IMR-90 (cell line): ENCODE data around the gene TGFBI. TPM values are rescaled to one million over a fixed set of nuclear protein-coding genes. Genes with fewer than 3 reads are reported as not detected.

Source experiments
- ATAC-seq: fragments of 200-7000 bp; cut with Tn5 transposase; 2 replicates; pipeline ENCODE4 v1.9.1; 2020; ENCODE audit warnings: low read depth, mild to moderate bottlenecking, moderate library complexity
- BruUV-seq: library from RNA; stranded (reverse); fragments of 400-500 nt; replicated peaks from 2 replicates; lab custom pipeline; 2021; lab: Mats Ljungman, UMichigan
- CTCF ChIA-PET: fragments of 300-600 bp; formaldehyde crosslinking; extraction: SDS; loops from one replicate; lab custom pipeline; 2021; ENCODE audit warnings: antibody characterized with exemption; lab: Yijun Ruan, JAX
- POLR2A ChIA-PET: fragments of 300-600 bp; sonication (Branson Sonifier 250); formaldehyde crosslinking; loops from one replicate; lab custom pipeline; 2022; ENCODE audit warnings: antibody characterized with exemption; ENCODE audit not compliant: unreplicated experiment; lab: Charles Lee
- DNase-seq: peaks from one replicate; pipeline ENCODE4 v3.0.0; 2013
- H2AFZ ChIP-seq: replicated peaks from 2 replicates; pipeline ENCODE3; 2013; ENCODE audit warnings: low read length, mild to moderate bottlenecking; ENCODE audit not compliant: poor library complexity
- H2AK5ac ChIP-seq: 2 replicates; pipeline ENCODE4 v1.6.1; 2013; ENCODE audit warnings: low read depth, low read length, inconsistent platforms
- H2AK9ac ChIP-seq: replicated peaks from 2 replicates; pipeline ENCODE3; 2013; ENCODE audit warnings: mild to moderate bottlenecking, low read depth, low read length, moderate library complexity; ENCODE audit not compliant: poor library complexity
- H2BK120ac ChIP-seq: 2 replicates; pipeline ENCODE4 v1.6.1; 2013; ENCODE audit warnings: low read depth, low read length, inconsistent platforms
- H2BK15ac ChIP-seq: 3 replicates; pipeline ENCODE4 v1.6.1; 2013; ENCODE audit warnings: low read depth, low read length, inconsistent platforms
- H2BK20ac ChIP-seq: 2 replicates; pipeline ENCODE4 v1.6.1; 2013; ENCODE audit warnings: low read depth, mild to moderate bottlenecking, inconsistent platforms, low read length, moderate library complexity
- H2BK5ac ChIP-seq: 2 replicates; pipeline ENCODE4 v1.6.1; 2013; ENCODE audit warnings: mild to moderate bottlenecking, low read depth, low read length, inconsistent platforms; ENCODE audit not compliant: poor library complexity, severe bottlenecking
- H3K14ac ChIP-seq: replicated peaks from 2 replicates; pipeline ENCODE4 v1.6.1; 2013; ENCODE audit warnings: low read depth, low read length, inconsistent platforms
- H3K18ac ChIP-seq: 2 replicates; pipeline ENCODE4 v1.6.1; 2013; ENCODE audit warnings: low read depth, low read length, control low read depth
- H3K23ac ChIP-seq: 2 replicates; pipeline ENCODE4 v1.6.1; 2013; ENCODE audit warnings: low read depth, low read length, inconsistent platforms
- H3K27ac ChIP-seq: 2 replicates; pipeline ENCODE4 v1.5.1; 2013; ENCODE audit warnings: mild to moderate bottlenecking, control low read depth, low read length; ENCODE audit not compliant: insufficient read depth
- H3K27me3 ChIP-seq: 2 replicates; pipeline ENCODE4 v1.6.1; 2013; ENCODE audit warnings: low read length; ENCODE audit not compliant: control insufficient read depth, insufficient read depth
- H3K36me3 ChIP-seq: 2 replicates; pipeline ENCODE4 v1.6.1; 2013; ENCODE audit warnings: low read length, mixed read lengths; ENCODE audit not compliant: control insufficient read depth, insufficient read depth
- H3K4ac ChIP-seq: 2 replicates; pipeline ENCODE4 v1.6.1; 2013; ENCODE audit warnings: low read depth, low read length, inconsistent platforms
- H3K4me1 ChIP-seq: 2 replicates; pipeline ENCODE4 v1.6.1; 2013; ENCODE audit warnings: low read length, mixed read lengths; ENCODE audit not compliant: control insufficient read depth, insufficient read depth
- H3K4me2 ChIP-seq: 2 replicates; pipeline ENCODE4 v1.6.1; 2013; ENCODE audit warnings: low read depth, mild to moderate bottlenecking, control low read depth, low read length, moderate library complexity
- H3K4me3 ChIP-seq: 2 replicates; pipeline ENCODE4 v1.5.1; 2013; ENCODE audit warnings: low read depth, mild to moderate bottlenecking, control low read depth, low read length, moderate library complexity; ENCODE audit not compliant: insufficient read depth
- H3K56ac ChIP-seq: 2 replicates; pipeline ENCODE4 v1.6.1; 2013; ENCODE audit warnings: low read length, inconsistent platforms; ENCODE audit not compliant: insufficient read depth; ENCODE audit errors: extremely low read depth
- H3K79me1 ChIP-seq, 2 experiments: 2 replicates each; pipeline ENCODE4 v1.6.1; 2013; ENCODE audit warnings: low read length in 2 of 2, inconsistent platforms in 1 of 2, low read depth in 1 of 2
- H3K9ac ChIP-seq: 2 replicates; pipeline ENCODE4 v1.6.1; 2013; ENCODE audit warnings: low read depth, low read length, control low read depth
- H3K9me1 ChIP-seq: 2 replicates; pipeline ENCODE4 v1.6.1; 2013; ENCODE audit warnings: low read length, inconsistent platforms; ENCODE audit not compliant: insufficient read depth
- H3K9me3 ChIP-seq: 2 replicates; pipeline ENCODE4 v1.6.1; 2013; ENCODE audit warnings: low read length; ENCODE audit not compliant: control insufficient read depth, insufficient read depth
- H4K20me1 ChIP-seq: 2 replicates; pipeline ENCODE4 v1.6.1; 2013; ENCODE audit warnings: low read length, inconsistent platforms; ENCODE audit not compliant: insufficient read depth
- H4K5ac ChIP-seq: 2 replicates; pipeline ENCODE4 v1.6.1; 2013; ENCODE audit warnings: mild to moderate bottlenecking, low read depth, low read length, control low read depth
- H4K8ac ChIP-seq, 2 experiments: 2 replicates each; pipeline ENCODE4 v1.6.1; 2013; ENCODE audit warnings: low read depth in 2 of 2, low read length in 2 of 2, control low read depth in 1 of 2, inconsistent platforms in 1 of 2
- H4K91ac ChIP-seq: 2 replicates; pipeline ENCODE4 v1.6.1; 2013; ENCODE audit warnings: low read depth, low read length, inconsistent platforms; ENCODE audit not compliant: insufficient read depth
- BHLHE40 ChIP-seq: fragments of 150-350 bp; IDR thresholded peaks from 2 replicates; pipeline ENCODE4 v1.6.1; 2016; ENCODE audit warnings: mild to moderate bottlenecking, low read depth, low read length
- CEBPB ChIP-seq: IDR thresholded peaks from 2 replicates; pipeline ENCODE4 v1.6.1; 2012; ENCODE audit warnings: low read depth, low read length, improper control_type of control experiment
- CHD1 ChIP-seq: IDR thresholded peaks from 2 replicates; pipeline ENCODE4 v1.6.1; 2012; ENCODE audit warnings: low read depth, low read length, improper control_type of control experiment
- ELK1 ChIP-seq: fragments of 150-350 bp; IDR thresholded peaks from 2 replicates; pipeline ENCODE4 v1.6.1; 2016; ENCODE audit warnings: low read depth, mild to moderate bottlenecking, low read length, moderate library complexity, borderline replicate concordance
- FOS ChIP-seq: fragments of 150-350 bp; IDR thresholded peaks from 2 replicates; pipeline ENCODE4 v1.6.1; 2016; ENCODE audit warnings: low read depth, low read length
- MAFK ChIP-seq: IDR thresholded peaks from 2 replicates; pipeline ENCODE4 v1.6.1; 2012; ENCODE audit warnings: low read depth, low read length, improper control_type of control experiment
- POLR2A ChIP-seq: IDR thresholded peaks from 2 replicates; pipeline ENCODE4 v1.6.1; 2012; ENCODE audit warnings: mild to moderate bottlenecking, low read depth, low read length
- RAD21 ChIP-seq: IDR thresholded peaks from 2 replicates; pipeline ENCODE4 v1.6.1; 2012; ENCODE audit warnings: low read length, improper control_type of control experiment
- WGBS, 2 experiments: methylation state at CpG; one replicate each; pipeline versions ENCODE4 v1.1.5 to v1.1.7; 2013; ENCODE audit warnings: missing lambda C conversion rate in 2 of 2; ENCODE audit not compliant: insufficient read length in 1 of 2; ENCODE audit errors: extremely low coverage in 2 of 2; 5-methylcytosine and 5-hydroxymethylcytosine counted together
- dilution Hi-C: fragments of 300-500 bp; cut with HindIII; formaldehyde crosslinking; loops from one replicate; pipeline ENCODE4 v1.14.3; 2018; ENCODE audit warnings: low sequenced_read_pairs; ENCODE audit not compliant: unreplicated experiment
- in situ Hi-C: fragments of 300-500 bp; cut with MboI; formaldehyde crosslinking; loops from 3 replicates; pipeline ENCODE4 v1.14.3; 2019; ENCODE audit warnings: low sequenced_read_pairs, inconsistent platforms, mixed read lengths
- intact Hi-C: fragments of 100-400 bp; cut with micrococcal nuclease; formaldehyde crosslinking; loops from 2 replicates; pipeline ENCODE4 v1.10.0; 2022
- polyA plus RNA-seq, 3 experiments: library from polyadenylated mRNA; depleted of rRNA; stranded (reverse); fragments of >200 nt; gene quantifications; 2 replicates each; pipeline ENCODE4 v1.2.3, GENCODE V29; 2012; ENCODE audit warnings: low replicate concordance in 1 of 3
- total RNA-seq: library from RNA; depleted of rRNA; stranded (reverse); fragments of >200 nt; gene quantifications from 2 replicates; pipeline ENCODE4 v1.2.3, GENCODE V29; 2012

Gene TGFBI
- total and polyA plus RNA-seq, 2 of the 4 experiments (the other 2 are of a cell fraction): 618 to 1,551 TPM

- H3K9ac ChIP-seq: peak overlapping the region; percentile 65; the same call in 1 of the 2 replicates
- 0 out of 3 replicates have a peak overlapping the region, but pooled peaks have one; percentile 23 for H2BK15ac ChIP-seq
- no peak overlapping the region for H3K4me3 ChIP-seq
- intact Hi-C loops: no loop called here
- no CpG with 5 or more reads among the region's 14 CpGs for WGBS, 2 experiments
- peak overlapping the region; percentile 92 for H2BK5ac ChIP-seq
- H3K4me2 ChIP-seq: no peak overlapping the region
- H3K56ac ChIP-seq: no peak overlapping the region; the same call in 1 of the 2 replicates
- H2BK20ac ChIP-seq: 0 out of 2 replicates have a peak overlapping the region, but pooled peaks have one; percentile 95
- peak overlapping the region; percentile 88 to 92; a peak in 3 of 4 replicates for H4K8ac ChIP-seq
- peaks cover 60% of the 10 kb centered on the region for H3K4me1 ChIP-seq
- H2AFZ ChIP-seq: no peak overlapping the region
- DNase-seq (no peak), ATAC-seq (no peak)
- H4K20me1 ChIP-seq: peaks cover 14% of the 10 kb centered on the region
- peaks cover 52% of the 10 kb centered on the region for H3K9me1 ChIP-seq
- BruUV-seq: no TSS peak
- peak overlapping the region; percentile 97 for H2AK5ac ChIP-seq
- TF ChIP-seq MAFK (no peak), RAD21 (no peak), FOS (no peak), POLR2A (no peak), CHD1 (no peak), ELK1 (no peak), BHLHE40 (no peak), CEBPB (no peak)
- peak overlapping the region; percentile 91 for H4K5ac ChIP-seq
- H2BK120ac ChIP-seq: peak overlapping the region; percentile 92
- H3K9me3 ChIP-seq: no peaks in the 10 kb centered on the region
- dilution Hi-C loops: no loop called here
- peak overlapping the region; percentile 62 for H3K18ac ChIP-seq
- ChIA-PET CTCF (interaction anchor here (1.6 kb wide), 1 partner anchor 27 kb away, joined by 3 read pairs; the partner anchor contains the start of gene TGFBI), POLR2A (no interaction called here)
- H3K79me1 ChIP-seq: peaks cover 19 to 50% of the 10 kb centered on the region in 2 experiments; a peak in 3 of 4 replicates
- H3K27ac ChIP-seq: peak overlapping the region; percentile 87
- peak overlapping the region; percentile 86 for H4K91ac ChIP-seq
- peak overlapping the region; percentile 82 for H3K14ac ChIP-seq
- H3K4ac ChIP-seq: peak overlapping the region; percentile 98
- no peaks in the 10 kb centered on the region for H3K27me3 ChIP-seq
- in situ Hi-C loops: no loop called here
- no peak overlapping the region for H2AK9ac ChIP-seq
- H3K36me3 ChIP-seq: peaks cover 73% of the 10 kb centered on the region
- no peak overlapping the region for H3K23ac ChIP-seq
Measured at GRCh38 chr5:136055612-136056309, 27.0 kb downstream of the TGFBI start.
